Left ventricle myocardium inferior (tissue), 1 donor: ENCODE data around the gene CRKL. TPM values are rescaled to one million over a fixed set of nuclear protein-coding genes. Genes with fewer than 3 reads are reported as not detected.

Source experiments
- DNase-seq: peaks from one replicate; pipeline ENCODE4 v3.0.0-alpha.2; 2020
- H3K27ac ChIP-seq: fragments of 200-600 bp; replicated peaks from 2 replicates; pipeline ENCODE4 v1.8.0; 2021
- H3K27me3 ChIP-seq: fragments of 200-600 bp; 2 replicates; pipeline ENCODE4 v1.8.0; 2021; ENCODE audit warnings: low read depth
- H3K36me3 ChIP-seq: fragments of 200-600 bp; 2 replicates; pipeline ENCODE4 v1.8.0; 2021
- H3K4me1 ChIP-seq: fragments of 200-600 bp; 2 replicates; pipeline ENCODE4 v1.8.0; 2021
- H3K4me3 ChIP-seq: fragments of 200-600 bp; 2 replicates; pipeline ENCODE4 v1.8.0; 2021; ENCODE audit warnings: mild to moderate bottlenecking, moderate library complexity
- H3K9me3 ChIP-seq: fragments of 200-600 bp; replicated peaks from 2 replicates; pipeline ENCODE4 v1.8.0; 2021
- intact Hi-C: fragments of 100-400 bp; cut with micrococcal nuclease; formaldehyde crosslinking; loops from one replicate; pipeline ENCODE4 v1.11.0; 2022
- total RNA-seq: library from RNA; stranded (reverse); fragmentation: NEBNext Ultra II Directional; extraction: Animal tissue kit (Norgen Biotek cat#: 25700); gene quantifications from one replicate; pipeline ENCODE4 v1.2.1, GENCODE V29; 2021
- TF ChIP-seq, protein P1 (sequence below): fragments of 200-600 bp; IDR thresholded peaks from 2 replicates; pipeline ENCODE4 v1.8.0; 2021; ENCODE audit warnings: antibody characterized with exemption, mild to moderate bottlenecking, borderline replicate concordance
- donor health status: DM: no; HTN: yes; CAD: no; lungs with severe emphysema.

CRKL gene
- total RNA-seq, 1 donor from 2014 or later, result 52.6 TPM

DNA sequence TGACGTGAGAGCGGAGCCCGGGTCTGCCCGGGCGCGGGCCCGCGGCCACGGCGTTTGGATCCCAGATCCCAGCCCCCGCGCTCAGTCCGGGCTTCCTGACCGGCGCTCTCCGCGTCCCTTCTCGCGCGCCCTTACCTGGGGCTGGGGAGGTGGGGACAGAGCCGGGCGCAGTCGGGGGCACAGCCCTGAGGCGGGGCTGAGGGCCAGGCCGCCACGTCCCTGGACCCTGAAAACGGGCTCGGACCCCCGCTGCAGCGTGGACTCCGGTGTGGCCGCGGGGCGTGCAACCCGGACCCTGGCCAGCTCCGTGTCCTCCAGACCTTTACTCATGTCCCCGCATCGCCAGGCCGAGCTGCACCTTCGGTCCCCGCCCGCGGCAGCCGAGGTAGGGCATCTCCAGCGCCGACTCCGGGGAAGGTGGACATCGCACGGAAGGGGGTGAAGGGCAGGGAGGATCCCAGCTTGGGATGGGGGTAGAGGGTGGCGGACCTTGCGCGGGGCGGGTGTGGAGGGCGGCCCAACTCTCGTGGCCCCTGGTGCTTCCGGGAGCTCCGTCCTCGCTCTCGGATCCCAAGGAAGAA lies 40.0 kb downstream of the CRKL start:
- Histone ChIP-seq H3K36me3 (peaks cover 15% of the 10 kb centered on the region), H3K27me3 (peaks cover 5% of the 10 kb centered on the region), H3K27ac (peak overlapping the region; percentile 23), H3K4me3 (peak overlapping the region; percentile 70), H3K9me3 (no peaks in the 10 kb centered on the region), H3K4me1 (peaks cover 30% of the 10 kb centered on the region)
- DNase-seq, result no peak
- intact Hi-C loops, result no loop called here
- TF ChIP-seq, protein P1, sequence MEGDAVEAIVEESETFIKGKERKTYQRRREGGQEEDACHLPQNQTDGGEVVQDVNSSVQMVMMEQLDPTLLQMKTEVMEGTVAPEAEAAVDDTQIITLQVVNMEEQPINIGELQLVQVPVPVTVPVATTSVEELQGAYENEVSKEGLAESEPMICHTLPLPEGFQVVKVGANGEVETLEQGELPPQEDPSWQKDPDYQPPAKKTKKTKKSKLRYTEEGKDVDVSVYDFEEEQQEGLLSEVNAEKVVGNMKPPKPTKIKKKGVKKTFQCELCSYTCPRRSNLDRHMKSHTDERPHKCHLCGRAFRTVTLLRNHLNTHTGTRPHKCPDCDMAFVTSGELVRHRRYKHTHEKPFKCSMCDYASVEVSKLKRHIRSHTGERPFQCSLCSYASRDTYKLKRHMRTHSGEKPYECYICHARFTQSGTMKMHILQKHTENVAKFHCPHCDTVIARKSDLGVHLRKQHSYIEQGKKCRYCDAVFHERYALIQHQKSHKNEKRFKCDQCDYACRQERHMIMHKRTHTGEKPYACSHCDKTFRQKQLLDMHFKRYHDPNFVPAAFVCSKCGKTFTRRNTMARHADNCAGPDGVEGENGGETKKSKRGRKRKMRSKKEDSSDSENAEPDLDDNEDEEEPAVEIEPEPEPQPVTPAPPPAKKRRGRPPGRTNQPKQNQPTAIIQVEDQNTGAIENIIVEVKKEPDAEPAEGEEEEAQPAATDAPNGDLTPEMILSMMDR, result no peak

DNA sequence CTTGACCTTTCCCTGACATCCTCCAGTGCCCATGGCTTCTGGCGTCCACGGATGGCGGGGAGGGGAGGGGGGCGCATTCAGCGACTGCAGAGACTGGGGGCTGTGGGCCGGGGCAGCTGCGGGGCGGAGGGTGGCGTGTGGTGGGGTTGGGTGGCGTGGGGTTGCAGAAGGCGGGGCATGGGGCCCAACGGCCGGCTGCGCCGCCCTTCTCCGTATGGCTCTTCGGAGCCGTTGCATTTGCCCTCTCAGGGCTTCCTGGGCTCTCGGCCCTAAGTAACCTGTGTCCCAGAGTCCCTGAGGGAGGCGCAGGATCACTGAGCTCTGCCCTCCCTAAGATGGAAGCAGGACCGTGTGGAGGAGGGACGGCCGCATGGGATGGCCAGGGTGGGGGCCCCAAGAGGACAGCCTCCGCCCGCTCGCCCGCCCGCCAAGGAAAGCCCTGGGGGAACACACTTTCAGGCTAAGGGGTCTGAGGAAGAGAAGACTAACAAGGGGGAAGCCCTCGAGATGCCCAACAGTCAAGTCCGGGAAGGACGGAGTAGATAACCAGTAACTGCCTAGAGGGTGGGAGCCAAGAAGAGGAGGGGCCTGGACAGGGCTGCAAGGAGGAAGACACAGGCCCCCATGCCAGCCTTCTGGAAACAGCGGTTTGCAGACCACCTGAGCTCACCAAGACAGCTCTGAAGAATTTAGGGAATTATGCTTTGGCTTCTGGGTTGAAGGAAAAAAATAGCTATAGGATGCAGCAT lies 40.6 kb downstream of the CRKL start:
- TF ChIP-seq, protein P1, result no peak
- Histone ChIP-seq H3K36me3 (peaks cover 9% of the 10 kb centered on the region), H3K27ac (peak overlapping the region; percentile 23), H3K27me3 (peaks cover 11% of the 10 kb centered on the region), H3K9me3 (no peaks in the 10 kb centered on the region), H3K4me1 (peaks cover 30% of the 10 kb centered on the region), H3K4me3 (peak overlapping the region; percentile 70)
- intact Hi-C loops, result no loop called here
- peak; percentile 33 for DNase-seq

DNA sequence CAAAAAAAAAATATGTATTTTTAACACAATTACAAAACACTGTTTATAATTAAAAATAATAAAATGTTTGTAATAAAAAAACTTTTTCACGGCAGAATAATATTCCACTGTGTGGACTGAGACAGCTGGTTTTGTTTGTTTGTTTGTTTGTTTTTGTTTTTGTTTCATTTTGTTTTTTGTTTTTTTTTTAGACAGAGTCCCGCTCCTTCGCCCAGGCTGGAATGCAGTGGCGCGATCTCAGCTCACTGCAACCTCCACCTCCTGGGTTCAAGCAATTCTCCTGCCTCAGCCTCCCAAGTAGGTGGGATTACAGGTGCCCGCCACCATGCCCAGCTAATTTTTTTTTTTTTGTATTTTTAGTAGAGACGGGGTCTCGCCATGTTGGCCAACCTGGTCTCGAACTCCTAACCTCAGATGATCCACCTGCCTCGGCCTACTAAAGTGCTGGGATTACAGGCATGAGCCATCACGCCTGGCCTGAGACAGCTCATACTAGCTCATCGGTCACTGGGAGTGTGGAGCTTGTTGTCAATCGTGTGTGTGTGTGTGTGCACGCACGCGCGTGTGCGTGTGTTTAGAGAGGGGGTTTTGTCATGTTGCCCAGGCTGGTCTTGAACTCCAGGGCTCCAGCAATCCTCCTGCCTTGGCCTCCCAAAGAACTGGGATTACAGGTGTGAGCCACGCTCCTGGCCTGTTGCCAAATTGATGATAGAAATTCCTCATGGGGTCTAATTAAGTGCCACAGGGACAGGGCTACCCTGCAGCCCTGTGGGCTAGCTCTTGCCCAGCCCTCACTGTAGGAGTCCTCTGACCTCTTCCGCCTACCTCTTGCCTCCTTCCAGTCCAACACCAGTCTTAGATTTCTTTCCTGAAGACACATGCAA lies 42.6 kb downstream of the CRKL start:
- Histone ChIP-seq H3K27ac (no peak overlapping the region), H3K4me1 (peaks cover 25% of the 10 kb centered on the region), H3K36me3 (no peaks in the 10 kb centered on the region), H3K4me3 (no peak overlapping the region), H3K9me3 (no peaks in the 10 kb centered on the region), H3K27me3 (peaks cover 31% of the 10 kb centered on the region)
- intact Hi-C loops, result no loop called here
- TF ChIP-seq, protein P1, result no peak
- DNase-seq, result no peak

DNA sequence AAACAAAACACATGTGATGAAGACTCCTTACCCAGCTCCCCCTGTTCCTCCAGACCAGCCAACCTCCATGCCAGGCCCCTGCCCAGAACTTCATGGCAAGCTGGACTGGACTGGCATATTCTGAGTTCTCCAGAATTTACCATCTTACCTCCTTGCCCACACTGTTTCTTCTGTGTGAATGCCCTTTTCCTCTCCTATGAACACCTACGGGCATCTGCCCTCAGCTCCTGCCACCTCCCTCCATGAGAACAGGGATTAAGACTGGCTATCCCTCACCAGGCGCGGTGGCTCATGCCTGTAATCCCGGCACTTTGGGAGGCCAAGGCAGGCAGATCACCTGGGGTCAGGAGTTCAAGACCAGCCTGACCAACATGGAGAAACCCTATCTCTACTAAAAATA lies 43.4 kb downstream of the CRKL start:
- no peak for DNase-seq
- no peaks in the 10 kb centered on the region for H3K9me3 ChIP-seq
- TF ChIP-seq, protein P1, result no peak
- no peaks in the 10 kb centered on the region for H3K36me3 ChIP-seq
- H3K27me3 ChIP-seq, result peaks cover 36% of the 10 kb centered on the region
- no peak overlapping the region for H3K27ac ChIP-seq
- intact Hi-C loops, result no loop called here
- H3K4me1 ChIP-seq, result peaks cover 30% of the 10 kb centered on the region
- H3K4me3 ChIP-seq, result no peak overlapping the region

DNA sequence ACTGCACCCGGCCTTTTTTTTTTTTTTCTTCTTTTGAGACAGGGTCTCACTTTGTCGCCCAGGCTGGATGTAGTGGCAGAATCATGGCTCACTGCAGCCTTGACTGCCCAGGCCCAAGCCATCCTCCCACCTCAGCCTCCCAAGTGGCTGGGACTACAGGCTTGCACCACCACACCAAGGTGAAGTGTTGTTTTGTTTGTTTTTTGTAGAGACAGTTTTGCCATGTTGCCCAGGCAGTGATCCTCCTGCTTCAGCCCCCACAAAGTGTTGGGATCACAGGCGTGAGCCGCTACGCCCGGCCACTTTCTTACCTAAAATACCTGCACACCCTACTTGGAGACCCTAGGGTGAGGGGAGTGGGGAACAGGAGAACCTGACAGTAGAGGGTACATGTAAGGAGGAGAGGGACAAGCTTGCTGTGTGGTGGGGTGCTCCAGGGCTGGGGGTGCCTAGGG lies 45.3 kb downstream of the CRKL start:
- TF ChIP-seq, protein P1, result no peak
- intact Hi-C loops, result no loop called here
- H3K27ac ChIP-seq, result no peak overlapping the region
- H3K4me3 ChIP-seq, result no peak overlapping the region
- no peak for DNase-seq
- H3K4me1 ChIP-seq, result peaks cover 21% of the 10 kb centered on the region
- no peaks in the 10 kb centered on the region for H3K9me3 ChIP-seq
- H3K27me3 ChIP-seq, result peaks cover 37% of the 10 kb centered on the region
- H3K36me3 ChIP-seq, result no peaks in the 10 kb centered on the region
